ENCODE measurements around the gene NFIC.
"Not testable (repeated sequence)": the region's sequence is repeated elsewhere in the genome, so short reads cannot be mapped to it uniquely, and the experiment has no call there.

The NFIC gene

DNA sequence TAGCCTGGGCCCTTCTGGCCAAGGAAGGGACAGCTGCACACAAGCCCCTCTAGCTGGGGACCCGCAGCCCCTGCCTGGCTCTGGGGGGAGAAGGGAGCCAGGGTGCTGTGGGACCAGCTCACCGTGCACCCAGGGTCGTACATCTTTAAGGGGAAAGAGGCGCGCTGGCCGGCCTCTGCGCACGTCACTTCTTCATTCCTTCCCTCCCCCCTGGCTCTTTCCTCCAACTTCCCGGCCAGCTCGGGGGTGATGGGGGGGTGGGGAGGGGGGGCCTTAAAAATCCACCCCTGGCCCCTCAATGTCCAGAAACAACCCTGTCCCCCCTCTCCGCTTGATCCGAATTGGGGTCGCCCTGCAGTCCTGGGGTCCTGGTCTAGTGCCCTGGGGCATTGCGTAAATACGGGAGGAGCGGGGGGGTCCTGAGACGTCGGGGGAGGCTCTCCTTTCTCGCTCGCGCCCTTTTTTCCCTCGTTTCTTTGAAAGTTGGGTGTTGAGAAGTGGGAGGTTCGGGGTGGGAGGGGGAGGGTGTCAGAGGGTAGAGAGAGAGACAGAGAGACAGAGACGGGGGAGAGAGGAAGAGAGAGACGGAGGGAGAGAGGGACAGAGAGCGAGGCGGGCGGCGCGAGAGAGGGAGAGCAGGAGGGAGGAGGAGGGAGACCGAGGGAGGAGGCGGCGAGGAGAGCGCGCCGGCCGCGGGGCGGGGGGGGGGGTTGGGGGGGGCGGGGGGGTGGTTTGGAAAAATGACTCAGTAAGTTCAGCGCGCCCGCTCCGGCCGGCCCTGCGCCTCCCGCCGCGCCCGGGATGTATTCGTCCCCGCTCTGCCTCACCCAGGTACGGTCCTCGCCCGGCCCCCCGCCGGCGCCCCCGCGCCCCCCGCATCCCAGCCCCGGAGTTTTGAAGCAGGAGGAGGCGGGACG lies at the start of gene NFIC:
Gene NFIC (plus strand): TSS at position 748 of the 917 bp plus-strand sequence. CDS start 54 bp downstream, at position 802.
- DNase-seq: no peak

DNA sequence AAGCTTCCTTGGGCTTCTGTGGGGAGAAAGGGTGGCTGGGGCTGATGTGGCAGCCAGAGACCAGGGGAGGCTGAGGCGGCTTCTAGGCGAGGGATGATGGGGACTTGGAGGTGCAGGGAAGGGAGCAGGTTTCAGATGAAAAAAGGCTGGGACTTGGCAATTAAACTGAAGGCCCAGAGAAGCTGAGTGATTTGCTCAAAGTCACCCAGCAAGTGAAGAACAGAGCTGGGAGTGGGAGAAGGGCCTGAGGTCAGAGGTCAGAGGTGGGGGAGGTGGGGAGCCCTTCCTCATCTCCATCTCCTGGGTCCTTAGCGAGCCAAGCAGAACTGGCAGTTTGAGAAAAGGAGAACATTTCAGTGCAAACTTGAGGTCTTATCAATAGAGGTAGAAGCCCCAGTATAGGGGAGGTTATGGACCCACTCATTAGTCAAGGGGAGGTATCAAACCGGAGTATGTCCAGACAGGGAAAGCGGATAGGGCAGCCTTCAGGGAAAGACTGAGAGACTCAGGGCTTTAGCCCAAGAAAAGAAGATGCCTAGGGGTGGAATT lies 49.6 kb upstream of the NFIC start:
- DNase-seq: no peak

DNA sequence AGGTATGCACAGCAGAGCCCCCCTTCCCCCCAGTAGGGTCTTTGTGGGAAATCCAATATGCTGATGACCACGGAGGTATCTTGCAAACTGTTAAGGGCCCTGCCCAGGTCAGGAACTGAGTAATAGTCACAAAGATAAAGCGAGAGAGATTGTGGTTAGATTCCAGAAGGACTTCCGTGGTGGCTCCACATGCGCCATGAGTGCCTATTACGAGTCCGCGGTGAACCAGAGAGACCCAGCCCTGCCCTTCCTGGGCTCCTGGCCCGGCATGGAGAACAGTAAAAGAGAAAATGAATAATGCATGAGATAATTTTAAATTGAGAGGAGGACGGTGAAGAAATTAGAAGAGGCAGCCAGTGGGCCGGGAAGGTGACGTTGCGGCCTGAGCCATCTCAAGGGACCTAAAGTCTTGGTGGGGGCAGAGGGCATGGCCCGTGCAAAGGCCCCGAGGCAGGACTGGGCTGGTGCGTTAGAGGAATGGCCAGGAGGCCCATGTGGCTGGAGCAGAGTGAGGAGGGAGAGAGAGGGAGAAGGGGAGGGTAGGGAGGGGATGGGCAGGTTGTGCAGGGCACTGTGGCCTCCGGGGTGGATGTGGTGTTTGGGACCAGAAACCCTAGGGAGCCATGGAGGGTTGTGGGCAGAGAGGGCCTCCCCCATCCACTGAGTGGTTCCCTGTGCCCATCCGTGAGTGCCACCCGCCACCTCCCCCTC lies 46.6 kb upstream of the NFIC start:
- no peak for DNase-seq

DNA sequence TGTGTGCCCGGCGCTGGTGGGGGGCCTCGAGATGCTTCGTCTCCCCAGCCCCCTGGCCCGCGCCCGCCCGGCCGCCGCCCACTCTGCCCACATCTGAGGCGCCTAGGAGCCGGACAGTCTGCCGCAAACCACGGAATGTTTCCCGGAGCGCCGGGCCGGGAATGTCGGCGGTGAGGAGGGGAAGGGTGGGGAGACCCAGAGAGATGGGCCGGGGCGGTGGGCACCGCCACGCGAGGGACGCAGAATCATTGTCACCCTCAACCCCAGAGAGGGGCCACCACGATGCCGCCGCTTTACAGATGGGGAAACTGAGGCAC lies 46.1 kb upstream of the NFIC start:
- DNase-seq: no peak

DNA sequence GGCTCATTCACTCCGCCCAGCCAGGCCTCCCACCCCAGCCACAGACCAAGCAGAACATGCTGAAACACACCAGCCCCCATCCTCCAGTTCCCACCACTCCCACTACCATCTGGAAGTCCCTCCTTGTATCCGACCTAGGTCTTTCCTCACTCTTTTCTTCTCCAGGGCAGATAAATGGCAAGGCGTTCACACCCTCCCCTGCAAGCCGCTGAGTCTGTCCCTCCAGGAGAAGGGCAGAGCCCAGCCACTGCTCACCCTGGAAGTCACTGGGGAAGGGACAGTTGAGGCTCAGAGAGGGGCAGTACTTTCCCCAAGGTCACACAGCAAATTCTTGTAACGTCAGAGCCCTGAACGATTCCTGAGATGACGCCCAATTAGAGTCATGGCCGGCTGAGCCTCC lies 45.5 kb upstream of the NFIC start:
- DNase-seq: no peak

DNA sequence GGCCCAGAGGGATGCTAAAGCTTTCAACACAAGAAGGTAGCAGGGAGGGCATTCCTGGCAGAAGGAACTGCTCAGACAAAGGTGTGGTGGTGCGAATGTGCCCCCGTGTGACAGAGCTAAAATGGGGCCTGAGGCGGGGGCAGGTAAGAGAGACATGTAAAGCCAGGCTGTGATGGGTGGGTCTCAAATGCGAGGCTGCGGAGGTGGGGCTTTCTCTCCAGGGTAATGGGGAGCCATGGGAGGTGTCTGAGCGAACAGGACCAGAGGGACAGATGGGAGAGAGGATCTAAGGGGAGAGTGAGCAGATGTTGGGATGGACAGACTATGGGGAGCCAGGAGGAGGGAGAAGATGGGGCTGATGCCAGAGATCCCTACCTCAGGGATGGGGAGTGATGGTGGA lies 44.7 kb upstream of the NFIC start:
- no peak for DNase-seq

DNA sequence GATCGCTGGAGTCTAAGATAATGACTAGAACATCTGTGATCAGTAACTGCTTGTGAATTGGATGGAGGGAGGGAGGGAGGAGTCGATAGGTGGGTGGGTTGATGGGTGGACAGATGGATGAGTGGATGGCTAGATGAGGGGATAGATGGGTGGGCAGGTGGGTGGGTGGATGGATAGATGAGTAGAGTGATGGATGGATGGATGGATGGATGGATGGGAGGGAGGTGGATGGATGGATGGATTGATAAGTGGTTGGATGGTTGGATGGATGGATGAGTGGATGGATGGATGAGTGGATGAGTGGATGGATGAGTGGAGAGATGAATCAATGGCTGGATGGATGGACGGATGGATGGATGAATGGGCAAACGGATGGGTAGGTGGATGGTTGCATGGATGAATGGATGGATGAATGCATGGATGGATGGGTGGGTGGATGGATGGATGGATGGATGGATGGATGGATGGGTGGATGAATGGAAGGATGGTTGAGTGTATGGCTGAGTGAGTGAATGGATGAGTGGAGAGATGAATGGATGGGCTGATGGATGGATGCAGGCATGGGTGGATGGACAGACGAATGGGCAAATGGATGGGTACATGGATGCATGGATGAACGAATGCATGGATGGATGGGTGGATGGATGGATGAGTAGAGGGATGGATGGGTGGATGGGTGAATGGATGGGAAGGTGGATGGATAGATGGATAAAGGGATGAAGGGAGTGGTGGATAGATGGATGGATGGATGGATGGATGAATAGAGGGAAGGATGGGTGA lies 44.0 kb upstream of the NFIC start:
- DNase-seq: no peak

DNA sequence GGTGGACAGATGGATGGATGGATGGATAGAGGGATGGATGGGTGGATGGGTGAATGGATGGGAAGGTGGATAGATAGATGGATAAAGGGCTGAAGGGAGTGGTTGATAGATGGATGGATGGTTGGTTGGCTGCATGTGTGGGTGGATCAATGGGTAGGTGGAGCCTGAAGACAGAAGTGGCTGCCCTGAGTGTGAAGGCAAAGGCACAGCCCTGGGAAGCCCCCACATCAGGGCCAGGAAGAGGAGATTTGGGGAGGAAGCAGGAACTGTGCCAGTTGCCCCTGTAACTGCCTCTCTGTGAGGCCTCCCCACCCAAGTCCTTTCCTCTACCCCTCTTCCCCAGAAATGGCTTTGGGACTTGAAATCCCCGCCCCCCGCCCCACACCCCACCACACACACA lies 43.4 kb upstream of the NFIC start:
- no peak for DNase-seq

DNA sequence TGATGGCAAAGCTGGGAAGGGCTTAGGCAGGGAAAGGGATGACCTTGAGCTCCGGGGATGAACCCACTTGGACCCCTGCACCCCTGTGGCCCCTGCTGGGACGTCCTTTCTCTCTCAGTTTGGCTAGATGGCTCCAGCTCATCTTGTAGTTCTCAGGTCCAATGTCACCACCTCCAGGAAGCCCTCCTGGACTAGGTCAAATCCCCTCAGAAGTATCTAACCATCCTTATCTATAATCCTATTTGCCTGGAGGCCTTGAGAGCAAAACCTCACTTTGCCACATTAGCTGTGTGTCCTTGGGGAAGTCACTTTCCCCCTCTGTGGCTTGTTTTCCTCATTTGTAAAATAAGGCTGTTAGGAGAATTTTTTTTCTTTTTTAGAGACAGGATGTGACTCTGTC lies 42.7 kb upstream of the NFIC start:
- DNase-seq: no peak

DNA sequence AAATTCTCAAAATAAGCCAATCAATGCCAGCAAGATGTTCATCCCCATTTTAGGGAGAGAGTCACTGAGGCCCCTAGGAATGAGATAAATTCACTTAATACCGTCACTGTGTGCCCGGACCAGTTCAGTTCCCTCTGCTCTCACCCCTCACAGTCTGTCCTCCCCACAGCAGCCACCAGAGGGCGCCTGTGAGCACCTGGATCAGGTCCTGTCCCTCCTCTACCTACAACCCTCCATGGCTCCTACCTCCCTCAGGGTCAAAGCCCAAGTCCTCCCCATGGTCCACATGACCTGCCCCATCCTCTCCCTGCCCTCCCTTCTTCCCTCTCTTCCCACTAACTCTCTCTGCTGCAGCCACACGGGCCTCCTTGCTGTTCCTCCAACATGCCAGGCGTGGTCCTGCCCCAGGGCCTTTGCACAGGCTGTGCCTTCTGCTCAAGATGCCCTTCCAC lies 42.0 kb upstream of the NFIC start:
- DNase-seq: no peak

DNA sequence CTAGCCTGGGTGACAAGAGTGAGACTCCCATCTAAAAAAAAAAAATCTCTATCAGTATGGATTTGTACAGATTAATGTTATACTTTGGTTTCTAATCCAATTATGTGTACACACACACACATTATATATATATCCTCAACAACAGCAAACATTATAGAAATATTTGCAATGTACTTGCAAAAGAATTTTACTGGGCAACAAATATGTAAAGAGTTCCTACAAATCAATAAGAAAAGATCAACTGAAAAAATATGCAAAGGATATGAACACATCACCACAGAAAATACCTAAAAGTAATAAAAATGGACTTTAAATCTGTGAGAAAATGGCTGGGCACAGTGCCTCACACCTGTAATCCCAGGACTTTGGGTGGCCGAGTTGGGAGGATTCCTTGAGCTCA lies 40.9 kb upstream of the NFIC start:
- DNase-seq: no peak

DNA sequence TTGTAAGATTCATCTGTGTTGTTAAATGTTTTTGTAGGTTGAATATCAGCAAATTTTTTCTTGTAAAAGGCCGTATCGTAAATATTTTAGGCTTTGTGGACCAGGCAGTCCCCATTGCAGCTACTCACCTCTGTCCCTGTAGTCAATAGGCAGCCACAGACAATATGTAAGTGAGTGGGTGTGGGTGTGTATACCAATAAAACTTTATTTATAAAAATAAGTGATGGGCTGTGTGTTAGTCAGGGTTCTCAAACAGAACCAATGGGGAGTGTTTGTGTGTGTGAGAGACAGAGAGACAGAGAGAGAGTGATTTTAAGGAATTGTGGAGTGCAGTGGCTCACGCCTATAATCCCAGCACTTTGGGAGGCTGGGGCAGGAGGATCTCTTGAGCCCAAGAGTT lies 37.6 kb upstream of the NFIC start:
- DNase-seq: no peak

DNA sequence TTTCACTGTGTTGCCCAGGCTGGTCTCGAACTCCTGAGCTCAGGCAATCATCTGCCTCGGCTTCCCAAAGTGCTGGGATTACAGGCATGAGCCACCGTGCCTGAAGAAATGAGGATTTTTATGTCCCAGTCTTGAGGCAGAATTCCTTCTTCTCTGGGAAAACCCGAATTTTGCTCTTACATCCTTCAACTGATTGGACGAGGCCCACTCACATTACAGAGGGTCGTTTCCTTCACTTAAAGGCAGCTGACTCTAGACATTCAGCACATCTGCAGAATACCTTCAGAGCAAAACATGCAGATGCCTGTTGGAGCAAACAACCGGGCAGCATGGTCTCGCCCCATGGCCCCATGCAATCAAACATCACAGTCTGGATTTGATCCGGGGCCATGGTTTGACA lies 36.3 kb upstream of the NFIC start:
- DNase-seq: no peak

DNA sequence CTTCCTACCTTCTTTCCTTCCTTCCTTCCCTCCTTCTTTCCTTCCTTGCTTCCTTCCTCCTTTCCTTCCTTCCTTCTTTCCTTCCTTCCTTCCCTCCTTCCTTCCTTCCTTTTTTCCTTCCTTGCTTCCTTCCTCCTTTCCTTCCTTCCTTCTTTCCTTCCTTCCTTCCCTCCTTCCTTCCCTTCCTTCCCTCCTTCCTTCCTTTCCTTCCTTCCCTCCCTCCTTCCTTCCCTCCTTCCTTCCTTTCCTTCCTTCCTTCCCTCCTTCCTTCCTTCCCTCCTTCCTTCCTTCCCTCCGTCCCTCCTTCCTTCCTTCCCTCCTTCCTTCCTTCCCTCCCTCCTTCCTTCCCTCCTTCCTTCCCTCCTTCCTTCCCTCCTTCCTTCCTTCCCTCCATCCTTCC lies 34.2 kb upstream of the NFIC start:
- not testable (repeated sequence) for DNase-seq

DNA sequence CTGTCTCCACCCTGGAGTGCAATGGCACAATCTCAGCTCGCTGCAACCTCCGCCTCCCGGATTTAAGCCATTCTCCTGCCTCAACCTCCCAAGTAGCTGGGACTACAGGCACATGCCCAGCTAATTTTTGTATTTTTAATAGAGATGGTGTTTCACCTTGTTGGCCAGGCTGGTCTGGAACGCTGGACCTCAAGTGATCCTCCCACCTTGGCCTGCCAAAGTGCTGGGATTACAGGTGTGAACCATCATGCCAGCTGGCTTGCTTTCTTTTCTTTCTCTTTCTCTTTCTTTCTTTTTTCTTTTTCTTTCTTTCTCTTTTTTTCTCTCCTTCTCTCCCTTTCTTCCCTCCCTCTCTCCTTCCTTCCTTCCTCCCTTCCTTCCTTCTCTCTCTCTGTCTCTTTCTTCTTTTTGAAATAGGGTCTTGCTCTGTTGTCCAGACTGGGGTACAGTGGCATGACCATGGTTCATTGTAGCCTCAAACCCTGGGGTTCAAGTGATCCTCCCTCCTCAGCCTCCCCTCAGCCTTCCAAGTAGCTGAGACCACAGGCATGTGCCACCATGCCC lies 33.3 kb upstream of the NFIC start:
- DNase-seq: no peak

DNA sequence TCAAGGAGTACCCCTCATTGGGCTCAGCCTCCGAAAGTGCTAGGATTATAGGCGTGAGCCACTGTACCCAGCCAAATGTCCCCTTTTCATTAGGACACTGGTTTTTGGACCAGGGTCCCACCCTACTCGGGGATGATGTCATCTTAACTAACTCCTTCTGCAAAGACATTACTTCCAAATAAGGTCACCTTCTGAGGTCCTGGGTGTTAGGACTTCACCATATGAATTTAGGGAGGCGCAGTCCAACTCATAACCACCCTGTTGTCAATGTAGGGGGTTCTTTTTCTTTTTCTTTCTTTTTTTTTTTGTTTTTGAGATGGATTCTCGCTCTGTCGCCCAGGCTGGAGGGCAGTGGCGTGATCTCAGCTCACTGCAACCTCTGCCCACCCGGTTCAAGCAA lies 32.7 kb upstream of the NFIC start:
- no peak for DNase-seq

DNA sequence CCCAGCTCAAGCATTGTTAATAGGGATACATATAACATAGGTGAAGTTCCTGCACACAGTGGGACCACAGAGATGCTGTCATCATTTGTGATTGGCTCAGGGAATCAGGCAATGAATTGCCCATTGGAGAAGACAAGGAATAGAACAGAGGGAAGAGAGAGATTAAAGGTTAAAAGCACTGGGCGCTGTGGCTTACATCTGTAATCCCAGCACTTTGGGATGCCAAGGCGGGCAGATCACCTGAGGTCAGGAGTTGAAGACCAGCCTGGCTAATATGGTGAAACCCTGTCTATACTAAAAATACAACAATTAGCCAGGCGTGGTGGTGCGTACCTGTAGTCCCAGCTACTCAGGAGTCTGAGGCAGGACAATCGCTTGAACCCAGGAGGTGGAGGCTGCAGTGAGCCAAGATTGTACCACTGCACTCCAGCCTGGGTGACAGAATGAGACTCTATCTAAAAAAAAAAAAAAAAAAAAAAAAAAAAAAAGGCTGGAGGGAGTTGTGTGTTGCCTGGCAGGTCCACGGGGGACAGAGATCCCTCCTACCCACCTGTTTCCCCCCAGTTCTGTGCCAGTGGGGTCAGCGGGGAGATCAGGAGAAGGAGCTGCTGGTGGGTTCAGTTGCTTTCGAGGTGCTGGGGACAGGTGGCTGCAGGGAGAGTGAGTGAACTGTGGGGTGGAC lies 31.5 kb upstream of the NFIC start:
- DNase-seq: not testable (repeated sequence)

DNA sequence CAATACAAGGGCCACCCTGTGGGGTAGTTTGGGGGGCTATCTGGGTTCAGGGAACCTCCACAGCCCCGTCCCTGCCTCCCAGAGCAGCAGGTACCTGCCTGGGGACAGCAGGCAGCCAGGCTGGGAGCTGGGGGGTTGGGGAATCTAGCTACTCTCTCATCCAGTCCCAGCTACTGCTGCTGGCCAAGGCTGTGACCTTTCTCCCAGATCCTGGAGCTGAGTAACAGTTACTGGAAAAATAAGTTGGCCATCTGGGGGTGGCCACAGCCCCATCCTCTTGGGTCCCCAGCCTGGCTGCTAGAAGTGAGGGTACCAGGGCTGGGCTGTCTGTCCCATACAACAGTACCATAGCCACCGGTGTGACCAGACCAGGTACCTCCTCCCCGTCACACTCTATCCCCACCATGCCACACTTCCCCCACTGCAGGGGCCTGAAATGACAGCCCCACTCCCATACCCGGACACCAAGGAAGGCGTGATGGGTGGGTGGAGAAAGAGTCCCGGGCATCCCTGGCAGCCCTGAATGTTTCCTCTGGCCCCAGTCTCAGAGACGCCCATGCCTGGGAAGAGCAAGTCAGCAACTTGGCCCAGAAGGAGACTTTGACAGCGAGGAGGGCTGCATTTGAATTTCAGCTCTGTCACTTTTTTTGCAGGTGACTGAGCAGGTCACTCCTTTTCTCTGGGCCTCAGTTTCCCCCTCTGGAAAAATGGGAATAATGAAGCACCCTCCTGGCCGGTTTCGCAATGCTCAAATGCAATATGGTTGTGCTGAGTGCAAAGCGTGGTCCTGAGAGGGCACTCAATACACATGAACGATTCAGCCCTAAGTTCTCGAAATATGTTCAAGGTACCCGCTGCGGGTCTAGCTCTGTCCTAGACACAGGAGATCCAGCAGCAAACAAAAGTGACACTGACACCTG lies 30.7 kb upstream of the NFIC start:
- DNase-seq: no peak

DNA sequence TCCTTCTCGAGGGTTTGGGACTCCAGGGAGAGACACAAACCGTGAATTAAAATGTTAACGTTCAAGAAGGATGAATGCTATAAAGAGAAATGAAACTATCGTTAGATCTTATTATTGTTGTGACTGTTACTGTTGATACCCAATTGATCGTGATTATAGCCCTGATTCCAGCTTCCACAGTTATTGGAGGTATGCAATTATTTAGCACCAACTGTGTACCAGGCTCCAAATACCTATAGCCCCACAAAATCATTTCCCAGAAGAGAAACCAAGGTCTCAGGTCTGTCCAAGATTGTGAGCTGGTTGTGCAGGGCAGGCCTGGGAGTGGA lies 30.1 kb upstream of the NFIC start:
- no peak for DNase-seq

DNA sequence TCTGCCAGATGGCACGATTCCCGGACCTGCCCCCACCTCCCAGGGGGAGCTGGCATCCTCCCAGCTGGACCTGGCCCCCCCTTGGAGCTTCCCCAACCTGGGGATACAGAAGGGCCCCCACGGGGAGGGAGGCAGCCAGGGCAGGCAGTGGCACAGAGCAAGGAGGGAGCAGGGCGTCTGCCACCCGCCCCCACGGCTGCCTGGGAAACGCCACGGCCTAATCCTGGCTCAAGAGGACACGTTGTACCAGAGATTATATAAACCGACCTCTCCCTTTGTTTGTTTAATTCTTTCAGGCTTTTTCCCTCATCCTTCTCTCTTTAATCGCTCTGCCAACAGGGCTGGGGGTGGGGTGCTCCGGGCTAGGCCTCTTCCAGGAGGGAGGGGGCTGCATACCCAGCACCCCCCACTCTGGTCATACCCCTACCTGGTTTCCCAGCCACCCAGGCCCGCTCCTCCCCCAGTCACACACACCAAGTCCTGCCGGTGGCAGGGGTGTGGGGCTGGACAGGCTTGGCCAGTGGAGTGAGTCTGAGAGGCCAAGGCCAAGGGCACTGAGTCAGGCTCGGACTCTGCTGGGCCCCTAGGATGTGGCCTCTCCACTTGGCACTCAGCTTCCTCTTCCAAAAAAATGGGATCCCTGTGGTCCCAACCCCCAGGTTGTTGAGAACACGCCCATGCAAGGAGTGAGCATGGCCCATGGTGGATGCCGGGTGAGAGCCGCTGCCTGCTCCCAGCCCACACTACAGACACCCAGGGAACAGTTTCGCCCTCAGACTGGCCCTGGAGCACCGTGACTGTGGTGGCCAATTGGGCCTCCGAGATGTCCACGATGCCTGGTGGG lies 29.5 kb upstream of the NFIC start:
- no peak for DNase-seq

All from NCI-H1436 treated with DMSO at 0.1 percent for 48 hours (cell line).